IMR-90 (cell line): Measurements from ENCODE around the gene SLC25A41. TPM values are rescaled to one million over a fixed set of nuclear protein-coding genes. Genes with fewer than 3 reads are reported as not detected.

Source experiments
- ATAC-seq: fragments of 200-7000 bp; cut with Tn5 transposase; 2 replicates; pipeline ENCODE4 v1.9.1; 2020; ENCODE audit warnings: low read depth, mild to moderate bottlenecking, moderate library complexity
- BruUV-seq: library from RNA; stranded (reverse); fragments of 400-500 nt; replicated peaks from 2 replicates; lab custom pipeline; 2021; lab: Mats Ljungman, UMichigan
- CTCF ChIA-PET: fragments of 300-600 bp; formaldehyde crosslinking; extraction: SDS; loops from one replicate; lab custom pipeline; 2021; ENCODE audit warnings: antibody characterized with exemption; lab: Yijun Ruan, JAX
- POLR2A ChIA-PET: fragments of 300-600 bp; sonication (Branson Sonifier 250); formaldehyde crosslinking; loops from one replicate; lab custom pipeline; 2022; ENCODE audit warnings: antibody characterized with exemption; ENCODE audit not compliant: unreplicated experiment; lab: Charles Lee
- DNase-seq: peaks from one replicate; pipeline ENCODE4 v3.0.0; 2013
- H2AFZ ChIP-seq: replicated peaks from 2 replicates; pipeline ENCODE3; 2013; ENCODE audit warnings: low read length, mild to moderate bottlenecking; ENCODE audit not compliant: poor library complexity
- H2AK5ac ChIP-seq: 2 replicates; pipeline ENCODE4 v1.6.1; 2013; ENCODE audit warnings: low read depth, low read length, inconsistent platforms
- H2AK9ac ChIP-seq: replicated peaks from 2 replicates; pipeline ENCODE3; 2013; ENCODE audit warnings: mild to moderate bottlenecking, low read depth, low read length, moderate library complexity; ENCODE audit not compliant: poor library complexity
- H2BK120ac ChIP-seq: 2 replicates; pipeline ENCODE4 v1.6.1; 2013; ENCODE audit warnings: low read depth, low read length, inconsistent platforms
- H2BK15ac ChIP-seq: 3 replicates; pipeline ENCODE4 v1.6.1; 2013; ENCODE audit warnings: low read depth, low read length, inconsistent platforms
- H2BK20ac ChIP-seq: 2 replicates; pipeline ENCODE4 v1.6.1; 2013; ENCODE audit warnings: low read depth, mild to moderate bottlenecking, inconsistent platforms, low read length, moderate library complexity
- H2BK5ac ChIP-seq: 2 replicates; pipeline ENCODE4 v1.6.1; 2013; ENCODE audit warnings: mild to moderate bottlenecking, low read depth, low read length, inconsistent platforms; ENCODE audit not compliant: poor library complexity, severe bottlenecking
- H3K14ac ChIP-seq: replicated peaks from 2 replicates; pipeline ENCODE4 v1.6.1; 2013; ENCODE audit warnings: low read depth, low read length, inconsistent platforms
- H3K18ac ChIP-seq: 2 replicates; pipeline ENCODE4 v1.6.1; 2013; ENCODE audit warnings: low read depth, low read length, control low read depth
- H3K23ac ChIP-seq: 2 replicates; pipeline ENCODE4 v1.6.1; 2013; ENCODE audit warnings: low read depth, low read length, inconsistent platforms
- H3K27ac ChIP-seq: 2 replicates; pipeline ENCODE4 v1.5.1; 2013; ENCODE audit warnings: mild to moderate bottlenecking, control low read depth, low read length; ENCODE audit not compliant: insufficient read depth
- H3K27me3 ChIP-seq: 2 replicates; pipeline ENCODE4 v1.6.1; 2013; ENCODE audit warnings: low read length; ENCODE audit not compliant: control insufficient read depth, insufficient read depth
- H3K36me3 ChIP-seq: 2 replicates; pipeline ENCODE4 v1.6.1; 2013; ENCODE audit warnings: low read length, mixed read lengths; ENCODE audit not compliant: control insufficient read depth, insufficient read depth
- H3K4ac ChIP-seq: 2 replicates; pipeline ENCODE4 v1.6.1; 2013; ENCODE audit warnings: low read depth, low read length, inconsistent platforms
- H3K4me1 ChIP-seq: 2 replicates; pipeline ENCODE4 v1.6.1; 2013; ENCODE audit warnings: low read length, mixed read lengths; ENCODE audit not compliant: control insufficient read depth, insufficient read depth
- H3K4me2 ChIP-seq: 2 replicates; pipeline ENCODE4 v1.6.1; 2013; ENCODE audit warnings: low read depth, mild to moderate bottlenecking, control low read depth, low read length, moderate library complexity
- H3K4me3 ChIP-seq: 2 replicates; pipeline ENCODE4 v1.5.1; 2013; ENCODE audit warnings: low read depth, mild to moderate bottlenecking, control low read depth, low read length, moderate library complexity; ENCODE audit not compliant: insufficient read depth
- H3K56ac ChIP-seq: 2 replicates; pipeline ENCODE4 v1.6.1; 2013; ENCODE audit warnings: low read length, inconsistent platforms; ENCODE audit not compliant: insufficient read depth; ENCODE audit errors: extremely low read depth
- H3K79me1 ChIP-seq, 2 experiments: 2 replicates each; pipeline ENCODE4 v1.6.1; 2013; ENCODE audit warnings: low read length in 2 of 2, inconsistent platforms in 1 of 2, low read depth in 1 of 2
- H3K9ac ChIP-seq: 2 replicates; pipeline ENCODE4 v1.6.1; 2013; ENCODE audit warnings: low read depth, low read length, control low read depth
- H3K9me1 ChIP-seq: 2 replicates; pipeline ENCODE4 v1.6.1; 2013; ENCODE audit warnings: low read length, inconsistent platforms; ENCODE audit not compliant: insufficient read depth
- H3K9me3 ChIP-seq: 2 replicates; pipeline ENCODE4 v1.6.1; 2013; ENCODE audit warnings: low read length; ENCODE audit not compliant: control insufficient read depth, insufficient read depth
- H4K20me1 ChIP-seq: 2 replicates; pipeline ENCODE4 v1.6.1; 2013; ENCODE audit warnings: low read length, inconsistent platforms; ENCODE audit not compliant: insufficient read depth
- H4K5ac ChIP-seq: 2 replicates; pipeline ENCODE4 v1.6.1; 2013; ENCODE audit warnings: mild to moderate bottlenecking, low read depth, low read length, control low read depth
- H4K8ac ChIP-seq, 2 experiments: 2 replicates each; pipeline ENCODE4 v1.6.1; 2013; ENCODE audit warnings: low read depth in 2 of 2, low read length in 2 of 2, control low read depth in 1 of 2, inconsistent platforms in 1 of 2
- H4K91ac ChIP-seq: 2 replicates; pipeline ENCODE4 v1.6.1; 2013; ENCODE audit warnings: low read depth, low read length, inconsistent platforms; ENCODE audit not compliant: insufficient read depth
- MAFK ChIP-seq: IDR thresholded peaks from 2 replicates; pipeline ENCODE4 v1.6.1; 2012; ENCODE audit warnings: low read depth, low read length, improper control_type of control experiment
- RAD21 ChIP-seq: IDR thresholded peaks from 2 replicates; pipeline ENCODE4 v1.6.1; 2012; ENCODE audit warnings: low read length, improper control_type of control experiment
- RCOR1 ChIP-seq: IDR thresholded peaks from 2 replicates; pipeline ENCODE4 v1.6.1; 2012; ENCODE audit warnings: mild to moderate bottlenecking, low read length, improper control_type of control experiment; ENCODE audit not compliant: insufficient replicate concordance
- WGBS, 2 experiments: methylation state at CpG; one replicate each; pipeline versions ENCODE4 v1.1.5 to v1.1.7; 2013; ENCODE audit warnings: missing lambda C conversion rate in 2 of 2; ENCODE audit not compliant: insufficient read length in 1 of 2; ENCODE audit errors: extremely low coverage in 2 of 2; 5-methylcytosine and 5-hydroxymethylcytosine counted together
- dilution Hi-C: fragments of 300-500 bp; cut with HindIII; formaldehyde crosslinking; loops from one replicate; pipeline ENCODE4 v1.14.3; 2018; ENCODE audit warnings: low sequenced_read_pairs; ENCODE audit not compliant: unreplicated experiment
- in situ Hi-C: fragments of 300-500 bp; cut with MboI; formaldehyde crosslinking; loops from 3 replicates; pipeline ENCODE4 v1.14.3; 2019; ENCODE audit warnings: low sequenced_read_pairs, inconsistent platforms, mixed read lengths
- intact Hi-C: fragments of 100-400 bp; cut with micrococcal nuclease; formaldehyde crosslinking; loops from 2 replicates; pipeline ENCODE4 v1.10.0; 2022
- polyA plus RNA-seq, 3 experiments: library from polyadenylated mRNA; depleted of rRNA; stranded (reverse); fragments of >200 nt; gene quantifications; 2 replicates each; pipeline ENCODE4 v1.2.3, GENCODE V29; 2012; ENCODE audit warnings: low replicate concordance in 1 of 3
- total RNA-seq: library from RNA; depleted of rRNA; stranded (reverse); fragments of >200 nt; gene quantifications from 2 replicates; pipeline ENCODE4 v1.2.3, GENCODE V29; 2012
- TF ChIP-seq, protein P1 (sequence below): conservative IDR thresholded peaks from 2 replicates; pipeline ENCODE4 v1.5.1; 2012; ENCODE audit warnings: mild to moderate bottlenecking, low read depth, low read length, improper control_type of control experiment
- TF ChIP-seq, protein P2 (sequence below): fragments of 150-350 bp; IDR thresholded peaks from 2 replicates; pipeline ENCODE4 v1.6.1; 2017; ENCODE audit warnings: mild to moderate bottlenecking, antibody characterized with exemption, low read length, low read depth

The SLC25A41 gene
- total and polyA plus RNA-seq, 2 of the 4 experiments (the other 2 are of a cell fraction) = not detected

DNA sequence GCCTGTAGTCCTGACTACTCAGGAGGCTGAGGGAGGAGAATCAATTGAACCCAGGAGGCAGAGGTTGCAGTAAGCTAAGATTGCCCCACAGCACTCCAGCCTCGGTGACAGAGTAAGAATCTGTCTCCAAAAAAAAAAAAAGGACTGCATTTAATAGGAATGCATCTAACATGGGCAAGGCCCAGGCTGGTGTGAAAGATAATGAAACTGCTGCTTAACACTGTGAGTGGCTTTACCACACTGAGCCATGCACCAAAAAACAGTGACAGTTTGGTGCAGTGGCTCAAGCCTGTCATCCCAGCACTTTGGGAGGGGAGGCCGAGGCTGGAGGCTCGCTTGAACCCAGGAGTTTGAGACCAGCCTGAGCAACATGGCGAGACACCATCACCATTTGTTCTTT lies 49.2 kb downstream of the SLC25A41 start:
- H4K8ac ChIP-seq = no peak overlapping the region

More for the DNA sequence above, 49.2 kb downstream of the SLC25A41 start:
- no peak overlapping the region for H3K14ac ChIP-seq
- DNase-seq (no peak), ATAC-seq (no peak)
- H4K91ac ChIP-seq = no peak overlapping the region
- in situ Hi-C loops (no loop called here), intact Hi-C loops (no loop called here), dilution Hi-C loops (no loop called here)
- H3K56ac ChIP-seq = no peak overlapping the region
- H2AK5ac ChIP-seq = no peak overlapping the region
- no peaks in the 10 kb centered on the region for H4K20me1 ChIP-seq
- H2BK120ac ChIP-seq = no peak overlapping the region
- H3K4me3 ChIP-seq = no peak overlapping the region
- H3K18ac ChIP-seq = no peak overlapping the region
- 100% methylated on average over 3 of the region's 4 CpGs; no CpG with 5 or more reads in 1 of the 2 experiments for WGBS, 2 experiments
- CTCF ChIA-PET = no interaction called here
- H3K9ac ChIP-seq = no peak overlapping the region
- no TSS peak for BruUV-seq
- POLR2A ChIA-PET = no interaction called here
- H3K9me3 ChIP-seq = peaks cover 7% of the 10 kb centered on the region; the same call in 1 of the 2 replicates
- peaks cover 4 to 11% of the 10 kb centered on the region in 2 experiments; a peak in 3 of 4 replicates for H3K79me1 ChIP-seq
- no peaks in the 10 kb centered on the region for H3K9me1 ChIP-seq
- no peak overlapping the region for H2BK5ac ChIP-seq
- no peak overlapping the region for H2AFZ ChIP-seq
- no peak overlapping the region for H3K23ac ChIP-seq
- TF ChIP-seq, protein P1, sequence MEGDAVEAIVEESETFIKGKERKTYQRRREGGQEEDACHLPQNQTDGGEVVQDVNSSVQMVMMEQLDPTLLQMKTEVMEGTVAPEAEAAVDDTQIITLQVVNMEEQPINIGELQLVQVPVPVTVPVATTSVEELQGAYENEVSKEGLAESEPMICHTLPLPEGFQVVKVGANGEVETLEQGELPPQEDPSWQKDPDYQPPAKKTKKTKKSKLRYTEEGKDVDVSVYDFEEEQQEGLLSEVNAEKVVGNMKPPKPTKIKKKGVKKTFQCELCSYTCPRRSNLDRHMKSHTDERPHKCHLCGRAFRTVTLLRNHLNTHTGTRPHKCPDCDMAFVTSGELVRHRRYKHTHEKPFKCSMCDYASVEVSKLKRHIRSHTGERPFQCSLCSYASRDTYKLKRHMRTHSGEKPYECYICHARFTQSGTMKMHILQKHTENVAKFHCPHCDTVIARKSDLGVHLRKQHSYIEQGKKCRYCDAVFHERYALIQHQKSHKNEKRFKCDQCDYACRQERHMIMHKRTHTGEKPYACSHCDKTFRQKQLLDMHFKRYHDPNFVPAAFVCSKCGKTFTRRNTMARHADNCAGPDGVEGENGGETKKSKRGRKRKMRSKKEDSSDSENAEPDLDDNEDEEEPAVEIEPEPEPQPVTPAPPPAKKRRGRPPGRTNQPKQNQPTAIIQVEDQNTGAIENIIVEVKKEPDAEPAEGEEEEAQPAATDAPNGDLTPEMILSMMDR = no peak
- TF ChIP-seq, protein P2, sequence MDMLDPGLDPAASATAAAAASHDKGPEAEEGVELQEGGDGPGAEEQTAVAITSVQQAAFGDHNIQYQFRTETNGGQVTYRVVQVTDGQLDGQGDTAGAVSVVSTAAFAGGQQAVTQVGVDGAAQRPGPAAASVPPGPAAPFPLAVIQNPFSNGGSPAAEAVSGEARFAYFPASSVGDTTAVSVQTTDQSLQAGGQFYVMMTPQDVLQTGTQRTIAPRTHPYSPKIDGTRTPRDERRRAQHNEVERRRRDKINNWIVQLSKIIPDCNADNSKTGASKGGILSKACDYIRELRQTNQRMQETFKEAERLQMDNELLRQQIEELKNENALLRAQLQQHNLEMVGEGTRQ = no peak
- TF ChIP-seq MAFK = no peak
- no peak for TF ChIP-seq RAD21
- no peak for TF ChIP-seq RCOR1
- no peaks in the 10 kb centered on the region for H3K4me1 ChIP-seq
- no peak overlapping the region for H2BK15ac ChIP-seq
- no peak overlapping the region for H3K4me2 ChIP-seq
- H3K27ac ChIP-seq = no peak overlapping the region
- H3K36me3 ChIP-seq = peaks cover 74% of the 10 kb centered on the region
- H4K5ac ChIP-seq = no peak overlapping the region
- no peaks in the 10 kb centered on the region for H3K27me3 ChIP-seq
- no peak overlapping the region for H2AK9ac ChIP-seq
- H3K4ac ChIP-seq = no peak overlapping the region
- no peak overlapping the region for H2BK20ac ChIP-seq
